Effector memory CD4-positive, alpha-beta T cell (primary cell): Measurements from ENCODE around the gene ATPAF1.

ENCODE experiments used
- DNase-seq, 3 donors: peaks; one replicate each; pipeline ENCODE4 v3.0.0-alpha.2; 2020
- H3K27ac ChIP-seq: 2 replicates; pipeline ENCODE4 v1.7.0; 2013; ENCODE audit warnings: mild to moderate bottlenecking, low read length, moderate library complexity; ENCODE audit not compliant: insufficient read depth, poor library complexity, severe bottlenecking
- H3K27me3 ChIP-seq: replicated peaks from 2 replicates; pipeline ENCODE4 v1.7.0; 2013; ENCODE audit warnings: mild to moderate bottlenecking, low read length; ENCODE audit not compliant: insufficient read depth, control insufficient read depth, poor library complexity, severe bottlenecking
- H3K36me3 ChIP-seq: 2 replicates; pipeline ENCODE4 v1.7.0; 2013; ENCODE audit warnings: mild to moderate bottlenecking, low read length, moderate library complexity; ENCODE audit not compliant: control insufficient read depth, insufficient read depth
- H3K4me1 ChIP-seq: 2 replicates; pipeline ENCODE4 v1.7.0; 2013; ENCODE audit warnings: low read length, mild to moderate bottlenecking; ENCODE audit not compliant: control insufficient read depth, insufficient read depth, poor library complexity, severe bottlenecking
- H3K4me3 ChIP-seq: 2 replicates; pipeline ENCODE4 v1.7.0; 2013; ENCODE audit warnings: low read length, low read depth, mild to moderate bottlenecking; ENCODE audit not compliant: insufficient read depth, poor library complexity, severe bottlenecking
- H3K9me3 ChIP-seq: 2 replicates; pipeline ENCODE4 v1.7.0; 2013; ENCODE audit warnings: mild to moderate bottlenecking, low read length, moderate library complexity; ENCODE audit not compliant: control insufficient read depth

The ATPAF1 gene

DNA sequence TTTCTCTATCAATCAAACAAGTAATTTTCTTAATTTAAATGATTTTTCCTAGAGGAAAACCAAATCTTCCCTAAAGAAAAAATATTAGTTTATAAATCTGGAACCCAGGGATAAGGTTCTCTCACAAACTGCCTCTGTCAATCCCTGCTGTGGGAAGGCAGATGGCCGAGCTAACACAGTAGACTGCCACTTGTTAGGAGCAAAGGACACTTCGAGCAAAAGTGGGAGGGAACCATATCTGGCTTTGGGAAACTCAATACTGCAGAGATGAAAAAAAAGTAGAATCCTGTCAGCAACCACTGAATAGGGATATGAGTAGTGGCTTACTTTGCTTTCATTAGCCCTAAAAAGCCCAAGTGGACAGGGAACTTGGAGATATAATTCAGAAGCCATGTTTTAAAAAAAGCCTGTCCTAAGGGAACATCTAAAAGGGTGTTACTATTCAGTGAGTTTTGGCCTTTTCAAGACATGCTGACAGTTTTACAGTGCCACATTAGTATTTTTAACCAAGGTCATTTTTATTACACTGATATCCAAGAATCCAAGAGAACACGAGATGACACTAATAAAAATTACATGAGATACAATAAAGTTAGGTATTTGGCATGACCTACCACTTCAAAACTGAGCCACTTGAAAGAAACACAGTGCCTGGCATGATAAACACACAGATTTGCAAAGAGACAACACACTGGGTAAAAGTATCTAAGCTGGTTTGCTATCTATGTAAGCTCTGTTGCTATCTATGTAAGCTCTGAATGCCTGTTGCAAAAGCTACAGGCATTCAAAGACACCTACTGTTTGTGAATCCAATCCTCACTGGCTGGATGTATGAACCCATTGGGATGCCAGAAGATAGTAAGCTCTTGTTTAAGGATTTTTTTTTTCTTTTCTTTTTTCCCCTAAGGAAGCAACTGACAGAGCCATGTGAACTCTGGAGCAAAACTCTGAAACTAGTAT lies 24.9 kb upstream of the ATPAF1 start:
- Histone ChIP-seq H3K9me3 (no peaks in the 10 kb centered on the region), H3K4me3 (no peak overlapping the region), H3K27me3 (no peaks in the 10 kb centered on the region), H3K27ac (no peak overlapping the region), H3K36me3 (peaks cover 63% of the 10 kb centered on the region), H3K4me1 (no peaks in the 10 kb centered on the region)
- no peak for DNase-seq

DNA sequence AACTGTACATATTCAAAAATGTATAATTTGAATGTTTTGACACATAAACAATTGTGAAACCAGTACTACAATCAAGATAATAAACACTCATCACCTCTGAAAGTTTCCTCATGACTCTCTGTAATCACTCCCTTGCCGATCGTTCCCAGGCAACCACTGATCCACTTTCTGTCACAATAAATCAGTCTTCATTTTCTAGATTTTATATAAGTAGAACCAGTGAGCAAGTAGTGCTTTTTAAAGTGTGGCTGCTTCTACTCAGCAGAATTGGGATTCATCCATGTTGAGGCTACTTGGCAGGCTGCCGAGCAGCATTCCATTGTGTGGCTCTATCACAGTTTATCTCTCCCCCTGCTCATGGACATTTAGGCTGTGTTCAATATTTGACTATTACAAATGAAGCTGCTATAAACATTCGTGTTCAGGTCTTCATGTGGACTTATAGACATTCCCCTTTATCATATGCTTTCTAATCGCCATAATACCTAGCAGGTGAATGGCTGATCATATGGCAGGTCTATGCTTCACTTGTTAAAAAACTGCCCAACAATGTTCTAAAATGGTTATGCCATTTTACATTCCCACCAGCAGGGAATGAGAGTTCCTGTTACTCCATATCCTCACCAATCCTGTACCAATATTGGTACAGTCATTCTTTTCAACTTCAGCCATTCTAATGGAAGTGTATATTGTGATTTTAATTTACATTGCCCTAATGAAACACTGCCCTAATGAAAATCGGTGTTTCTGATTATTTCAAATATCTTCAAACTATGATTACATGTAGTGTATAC lies 24.0 kb upstream of the ATPAF1 start:
- H3K4me3 ChIP-seq: no peak overlapping the region
- H3K9me3 ChIP-seq: no peaks in the 10 kb centered on the region
- H3K27me3 ChIP-seq: no peaks in the 10 kb centered on the region
- H3K36me3 ChIP-seq: peaks cover 72% of the 10 kb centered on the region
- H3K4me1 ChIP-seq: no peaks in the 10 kb centered on the region
- H3K27ac ChIP-seq: no peak overlapping the region
- no peak for DNase-seq

- Histone ChIP-seq H3K4me1 (no peaks in the 10 kb centered on the region), H3K9me3 (no peaks in the 10 kb centered on the region), H3K36me3 (peaks cover 75% of the 10 kb centered on the region), H3K27ac (no peak overlapping the region), H3K4me3 (no peak overlapping the region), H3K27me3 (no peaks in the 10 kb centered on the region)
- DNase-seq: no peak
These were observed 22.8 kb upstream of the ATPAF1 start for GRCh38 chr1:46690931-46691421.

- Histone ChIP-seq H3K4me3 (no peak overlapping the region), H3K4me1 (no peaks in the 10 kb centered on the region), H3K9me3 (no peaks in the 10 kb centered on the region), H3K27me3 (no peaks in the 10 kb centered on the region), H3K27ac (no peak overlapping the region), H3K36me3 (peaks cover 75% of the 10 kb centered on the region)
- DNase-seq: no peak
These were observed 21.7 kb upstream of the ATPAF1 start for GRCh38 chr1:46689897-46690296.

DNA sequence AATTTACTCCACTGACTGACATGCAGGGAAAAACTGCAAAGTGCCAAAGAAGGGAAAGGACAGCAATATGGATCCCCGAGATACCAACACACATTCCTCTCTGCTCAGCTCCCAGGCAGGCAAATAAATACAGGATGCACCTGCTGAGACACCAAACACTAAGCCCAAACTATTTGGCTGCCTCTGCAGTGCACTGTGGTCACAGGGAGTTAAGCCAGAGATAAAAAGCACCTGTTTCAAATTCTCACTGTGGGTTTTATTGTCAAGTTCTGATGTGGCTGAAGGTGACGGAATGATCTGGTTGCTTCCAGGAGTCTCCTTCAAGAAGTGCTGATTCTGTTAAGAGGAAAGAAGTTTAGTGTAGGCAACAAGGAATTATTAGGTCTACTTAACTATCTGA lies 21.2 kb upstream of the ATPAF1 start:
- no peak overlapping the region for H3K27ac ChIP-seq
- H3K36me3 ChIP-seq: peaks cover 81% of the 10 kb centered on the region
- DNase-seq: no peak

DNA sequence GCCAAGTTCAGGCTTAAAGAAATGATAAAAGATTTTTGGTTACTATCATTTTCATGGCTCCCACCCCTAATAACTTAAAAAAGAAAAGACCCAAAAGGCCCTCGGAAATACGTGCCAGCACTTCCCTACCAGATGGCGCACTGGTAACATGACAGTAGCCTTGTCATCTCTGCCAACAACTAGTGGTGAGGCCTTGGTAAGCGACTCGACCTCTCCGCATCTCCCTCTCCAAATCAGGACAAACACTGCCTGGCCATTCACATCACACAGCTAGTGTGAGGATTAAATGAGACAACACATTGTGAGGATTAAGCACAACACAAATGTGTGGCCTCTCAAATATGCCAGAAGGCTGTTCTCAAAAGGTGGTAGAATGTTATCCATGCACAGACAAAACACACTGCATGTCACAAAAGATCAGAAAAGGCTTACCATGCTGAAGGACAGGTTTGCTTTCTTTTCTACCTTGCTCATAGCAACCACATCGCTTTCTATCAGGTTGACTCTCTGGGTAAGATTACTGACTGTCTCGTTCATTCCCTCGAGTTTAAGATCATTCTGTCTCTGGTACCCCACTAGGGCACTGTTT lies 19.9 kb upstream of the ATPAF1 start:
- Histone ChIP-seq H3K4me1 (no peaks in the 10 kb centered on the region), H3K27ac (no peak overlapping the region), H3K4me3 (no peak overlapping the region), H3K36me3 (peaks cover 94% of the 10 kb centered on the region), H3K9me3 (no peaks in the 10 kb centered on the region), H3K27me3 (no peaks in the 10 kb centered on the region)
- no peak for DNase-seq

More for the DNA sequence above, 21.2 kb upstream of the ATPAF1 start:
- no peaks in the 10 kb centered on the region for H3K4me1 ChIP-seq
- no peaks in the 10 kb centered on the region for H3K9me3 ChIP-seq
- H3K27me3 ChIP-seq: no peaks in the 10 kb centered on the region
- no peak overlapping the region for H3K4me3 ChIP-seq

DNA sequence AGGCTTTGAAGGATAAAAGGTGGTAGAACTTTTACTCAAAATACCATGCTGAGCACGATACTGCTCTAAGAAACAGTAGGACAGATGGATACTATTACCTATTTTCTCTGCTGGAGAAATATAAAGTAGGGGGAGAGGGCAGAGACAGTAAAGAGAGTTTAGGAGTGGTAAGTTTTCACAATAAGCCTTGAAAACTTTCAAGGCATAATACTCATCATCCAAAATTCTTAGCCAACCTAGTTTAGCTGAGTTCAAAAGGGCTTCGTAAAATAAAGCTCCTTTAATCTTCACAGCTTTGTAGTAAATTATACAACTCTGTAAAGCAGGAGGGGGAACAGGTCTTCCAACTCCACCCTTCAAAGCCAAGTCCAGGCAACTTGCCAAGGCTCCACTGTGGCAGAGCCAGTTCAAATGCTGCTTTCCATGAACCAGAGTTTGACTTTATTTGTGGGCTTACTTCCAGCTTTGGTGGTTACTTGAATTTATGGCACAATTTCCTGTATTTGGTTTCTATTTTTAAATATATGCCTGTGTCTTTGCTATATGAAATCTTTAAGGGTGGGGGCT lies 19.0 kb upstream of the ATPAF1 start:
- Histone ChIP-seq H3K4me3 (no peak overlapping the region), H3K9me3 (no peaks in the 10 kb centered on the region), H3K4me1 (no peaks in the 10 kb centered on the region), H3K36me3 (peaks cover 99% of the 10 kb centered on the region), H3K27ac (no peak overlapping the region), H3K27me3 (no peaks in the 10 kb centered on the region)
- DNase-seq: no peak

DNA sequence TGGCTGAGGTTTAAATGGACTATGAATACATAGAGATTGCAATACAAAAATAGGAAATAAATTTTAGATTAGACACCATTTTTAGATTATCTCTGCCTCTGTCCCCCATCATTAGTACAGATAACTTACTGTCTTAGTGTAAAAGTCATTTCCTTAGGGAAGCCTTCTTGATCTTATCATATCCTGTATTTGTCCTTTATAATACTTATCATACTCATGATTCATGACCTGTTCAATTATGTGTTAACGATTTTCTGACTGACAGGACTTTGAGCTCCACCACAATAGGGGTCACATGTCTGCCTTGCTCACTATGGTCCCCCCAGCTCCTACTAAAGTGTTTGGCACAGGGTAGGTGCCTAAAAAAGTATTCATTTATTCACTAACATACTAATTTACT lies 18.1 kb upstream of the ATPAF1 start:
- DNase-seq: no peak
- H3K4me3 ChIP-seq: no peak overlapping the region
- no peak overlapping the region for H3K27ac ChIP-seq
- no peaks in the 10 kb centered on the region for H3K9me3 ChIP-seq
- no peaks in the 10 kb centered on the region for H3K4me1 ChIP-seq
- H3K36me3 ChIP-seq: peaks cover 99% of the 10 kb centered on the region
- no peaks in the 10 kb centered on the region for H3K27me3 ChIP-seq

DNA sequence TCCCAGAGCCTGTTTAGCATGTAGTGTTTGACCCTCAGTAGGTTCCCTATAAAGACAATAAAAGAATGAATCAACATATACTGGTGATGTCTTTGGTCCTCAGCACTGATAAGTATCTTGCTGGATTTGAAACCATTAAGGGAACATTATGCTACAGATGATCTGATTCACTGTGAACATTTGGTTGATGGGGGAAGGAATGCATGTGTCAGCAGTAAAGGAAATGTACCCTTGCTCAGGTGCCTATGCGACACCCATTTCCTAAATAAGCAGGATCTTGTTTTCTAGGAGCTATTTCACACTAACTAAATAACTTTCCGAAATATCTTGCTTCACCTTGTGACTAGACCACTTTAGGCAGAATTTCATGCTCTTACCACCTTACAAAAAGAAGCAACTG lies 16.5 kb upstream of the ATPAF1 start:
- Histone ChIP-seq H3K4me1 (no peaks in the 10 kb centered on the region), H3K27me3 (no peaks in the 10 kb centered on the region), H3K4me3 (no peak overlapping the region), H3K9me3 (no peaks in the 10 kb centered on the region), H3K36me3 (peaks cover 98% of the 10 kb centered on the region), H3K27ac (no peak overlapping the region)
- no peak for DNase-seq
